Measurements from ENCODE around the gene ECM1. TPM values are rescaled to one million over a fixed set of nuclear protein-coding genes. Genes with fewer than 3 reads are reported as not detected.
A peak's percentile ranks its signal among the peaks of the same experiment; 100 is the strongest.

ECM1 gene
- total and polyA plus RNA-seq, 2 donors, result 0.71 to 4.6 TPM

GRCh38 chr1:150548632-150549495, 41.0 kb downstream of the ECM1 start, which contains the start of gene ADAMTSL4:
Gene ADAMTSL4, plus strand, starts transcription at chr1:150549408. Its CDS starts 2,881 bp downstream, at chr1:150552289.
- DNase-seq (ENCODE audit: low read depth in 6 of 9, low spot score in 9 of 9), result peak in 1 of 9 donors; percentile 47
- H3K4me1 ChIP-seq (ENCODE audit: control insufficient read depth in 2 of 2, insufficient read depth in 2 of 2, low read length in 2 of 2), result peaks cover 16 to 31% of the 10 kb centered on the region in 2 donors
- peak within 1 kb of the TSS in 1 of 2 donors; percentile 42 for H3K27ac ChIP-seq (ENCODE audit: low read depth in 1 of 2, low read length in 1 of 2)
- no peaks in the 10 kb centered on the region for H3K9me3 ChIP-seq (ENCODE audit: control insufficient read depth in 2 of 2, insufficient read depth in 1 of 2, low read length in 1 of 2)
- H3K27me3 ChIP-seq (ENCODE audit: control insufficient read depth in 2 of 2, insufficient read depth in 1 of 2, low read length in 1 of 2), result peaks cover 25 to 76% of the 10 kb centered on the region in 2 donors
- WGBS, result under 1% methylated on average over 91 of the region's 91 CpGs
- H3K4me3 ChIP-seq (ENCODE audit: low read length in 2 of 2), result peak within 1 kb of the TSS; percentile 16 to 55
- H3K36me3 ChIP-seq (ENCODE audit: control insufficient read depth in 2 of 2, insufficient read depth in 2 of 2, low read length in 1 of 2), result no peaks in the 10 kb centered on the region

- Histone ChIP-seq H3K4me1 (ENCODE audit: control insufficient read depth in 2 of 2, insufficient read depth in 2 of 2, low read length in 2 of 2) (peaks cover 16 to 31% of the 10 kb centered on the region in 2 donors), H3K4me3 (ENCODE audit: low read length in 2 of 2) (peak overlapping the region in 1 of 2 donors; percentile 55), H3K9me3 (ENCODE audit: control insufficient read depth in 2 of 2, insufficient read depth in 1 of 2, low read length in 1 of 2) (no peaks in the 10 kb centered on the region), H3K36me3 (ENCODE audit: control insufficient read depth in 2 of 2, insufficient read depth in 2 of 2, low read length in 1 of 2) (no peaks in the 10 kb centered on the region), H3K27me3 (ENCODE audit: control insufficient read depth in 2 of 2, insufficient read depth in 1 of 2, low read length in 1 of 2) (peaks cover 25 to 76% of the 10 kb centered on the region in 2 donors), H3K27ac (ENCODE audit: low read depth in 1 of 2, low read length in 1 of 2) (peak overlapping the region in 1 of 2 donors; percentile 42)
- no peak for DNase-seq (ENCODE audit: low read depth in 6 of 9, low spot score in 9 of 9)
- WGBS, result 40% methylated on average over 43 of the region's 43 CpGs
Measured at GRCh38 chr1:150549496-150550221, 41.8 kb downstream of the ECM1 start.

- Histone ChIP-seq H3K27ac (ENCODE audit: low read depth in 1 of 2, low read length in 1 of 2) (peak overlapping the region in 1 of 2 donors; percentile 26), H3K4me3 (ENCODE audit: low read length in 2 of 2) (no peak overlapping the region), H3K36me3 (ENCODE audit: control insufficient read depth in 2 of 2, insufficient read depth in 2 of 2, low read length in 1 of 2) (no peaks in the 10 kb centered on the region), H3K27me3 (ENCODE audit: control insufficient read depth in 2 of 2, insufficient read depth in 1 of 2, low read length in 1 of 2) (peaks cover 25 to 74% of the 10 kb centered on the region in 2 donors), H3K9me3 (ENCODE audit: control insufficient read depth in 2 of 2, insufficient read depth in 1 of 2, low read length in 1 of 2) (no peaks in the 10 kb centered on the region), H3K4me1 (ENCODE audit: control insufficient read depth in 2 of 2, insufficient read depth in 2 of 2, low read length in 2 of 2) (peaks cover 16 to 31% of the 10 kb centered on the region in 2 donors)
- DNase-seq (ENCODE audit: low read depth in 6 of 9, low spot score in 9 of 9), result no peak
- WGBS, result 93% methylated on average over 22 of the region's 22 CpGs
Measured at GRCh38 chr1:150550222-150551050, 42.5 kb downstream of the ECM1 start.

- 49% methylated on average over 11 of the region's 11 CpGs for WGBS
- no peak overlapping the region for H3K4me3 ChIP-seq (ENCODE audit: low read length in 2 of 2)
- H3K4me1 ChIP-seq (ENCODE audit: control insufficient read depth in 2 of 2, insufficient read depth in 2 of 2, low read length in 2 of 2), result peaks cover 16 to 31% of the 10 kb centered on the region in 2 donors
- no peaks in the 10 kb centered on the region for H3K36me3 ChIP-seq (ENCODE audit: control insufficient read depth in 2 of 2, insufficient read depth in 2 of 2, low read length in 1 of 2)
- no peaks in the 10 kb centered on the region for H3K9me3 ChIP-seq (ENCODE audit: control insufficient read depth in 2 of 2, insufficient read depth in 1 of 2, low read length in 1 of 2)
- H3K27ac ChIP-seq (ENCODE audit: low read depth in 1 of 2, low read length in 1 of 2), result no peak overlapping the region
- peak in 2 of 9 donors; percentile 29 to 51 for DNase-seq (ENCODE audit: low read depth in 6 of 9, low spot score in 9 of 9)
- peaks cover 25 to 67% of the 10 kb centered on the region in 2 donors for H3K27me3 ChIP-seq (ENCODE audit: control insufficient read depth in 2 of 2, insufficient read depth in 1 of 2, low read length in 1 of 2)
Measured at GRCh38 chr1:150551051-150551783, 43.3 kb downstream of the ECM1 start.

GRCh38 chr1:150551784-150552127, 43.8 kb downstream of the ECM1 start:
- Histone ChIP-seq H3K27me3 (ENCODE audit: control insufficient read depth in 2 of 2, insufficient read depth in 1 of 2, low read length in 1 of 2) (peaks cover 25 to 63% of the 10 kb centered on the region in 2 donors), H3K4me3 (ENCODE audit: low read length in 2 of 2) (no peak overlapping the region), H3K36me3 (ENCODE audit: control insufficient read depth in 2 of 2, insufficient read depth in 2 of 2, low read length in 1 of 2) (no peaks in the 10 kb centered on the region), H3K9me3 (ENCODE audit: control insufficient read depth in 2 of 2, insufficient read depth in 1 of 2, low read length in 1 of 2) (no peaks in the 10 kb centered on the region), H3K27ac (ENCODE audit: low read depth in 1 of 2, low read length in 1 of 2) (no peak overlapping the region), H3K4me1 (ENCODE audit: control insufficient read depth in 2 of 2, insufficient read depth in 2 of 2, low read length in 2 of 2) (peaks cover 16 to 31% of the 10 kb centered on the region in 2 donors)
- WGBS, result 23% methylated on average over 1 of the region's 1 CpG
- no peak for DNase-seq (ENCODE audit: low read depth in 6 of 9, low spot score in 9 of 9)

GRCh38 chr1:150552128-150552910, 44.4 kb downstream of the ECM1 start:
- WGBS, result 37% methylated on average over 13 of the region's 13 CpGs
- peaks cover 16 to 31% of the 10 kb centered on the region in 2 donors for H3K4me1 ChIP-seq (ENCODE audit: control insufficient read depth in 2 of 2, insufficient read depth in 2 of 2, low read length in 2 of 2)
- H3K27me3 ChIP-seq (ENCODE audit: control insufficient read depth in 2 of 2, insufficient read depth in 1 of 2, low read length in 1 of 2), result peaks cover 25 to 58% of the 10 kb centered on the region in 2 donors
- no peaks in the 10 kb centered on the region for H3K9me3 ChIP-seq (ENCODE audit: control insufficient read depth in 2 of 2, insufficient read depth in 1 of 2, low read length in 1 of 2)
- no peaks in the 10 kb centered on the region for H3K36me3 ChIP-seq (ENCODE audit: control insufficient read depth in 2 of 2, insufficient read depth in 2 of 2, low read length in 1 of 2)
- H3K27ac ChIP-seq (ENCODE audit: low read depth in 1 of 2, low read length in 1 of 2), result peak overlapping the region; percentile 32 to 53
- no peak for DNase-seq (ENCODE audit: low read depth in 6 of 9, low spot score in 9 of 9)
- no peak overlapping the region for H3K4me3 ChIP-seq (ENCODE audit: low read length in 2 of 2)

- peaks cover 23 to 52% of the 10 kb centered on the region in 2 donors for H3K27me3 ChIP-seq (ENCODE audit: control insufficient read depth in 2 of 2, insufficient read depth in 1 of 2, low read length in 1 of 2)
- H3K9me3 ChIP-seq (ENCODE audit: control insufficient read depth in 2 of 2, insufficient read depth in 1 of 2, low read length in 1 of 2), result no peaks in the 10 kb centered on the region
- no peak for DNase-seq (ENCODE audit: low read depth in 6 of 9, low spot score in 9 of 9)
- no peak overlapping the region for H3K4me3 ChIP-seq (ENCODE audit: low read length in 2 of 2)
- peak overlapping the region in 1 of 2 donors; percentile 6 for H3K27ac ChIP-seq (ENCODE audit: low read depth in 1 of 2, low read length in 1 of 2)
- H3K4me1 ChIP-seq (ENCODE audit: control insufficient read depth in 2 of 2, insufficient read depth in 2 of 2, low read length in 2 of 2), result peaks cover 16 to 31% of the 10 kb centered on the region in 2 donors
- WGBS, result 89% methylated on average over 12 of the region's 12 CpGs
- no peaks in the 10 kb centered on the region for H3K36me3 ChIP-seq (ENCODE audit: control insufficient read depth in 2 of 2, insufficient read depth in 2 of 2, low read length in 1 of 2)
Measured at GRCh38 chr1:150552911-150553289, 45.0 kb downstream of the ECM1 start.

Measured in thymus (tissue), 11 donors.